NT2/D1 (cell line): ENCODE data around the gene EGFLAM.

Experiments
- YY1 ChIP-seq: IDR thresholded peaks from 2 replicates; pipeline ENCODE4 v1.6.1; 2011; ENCODE audit not compliant: insufficient read length, insufficient read depth
- ZNF274 ChIP-seq: IDR thresholded peaks from 2 replicates; pipeline ENCODE4 v1.6.1; 2011; ENCODE audit warnings: mild to moderate bottlenecking, low read depth, low read length

DNA sequence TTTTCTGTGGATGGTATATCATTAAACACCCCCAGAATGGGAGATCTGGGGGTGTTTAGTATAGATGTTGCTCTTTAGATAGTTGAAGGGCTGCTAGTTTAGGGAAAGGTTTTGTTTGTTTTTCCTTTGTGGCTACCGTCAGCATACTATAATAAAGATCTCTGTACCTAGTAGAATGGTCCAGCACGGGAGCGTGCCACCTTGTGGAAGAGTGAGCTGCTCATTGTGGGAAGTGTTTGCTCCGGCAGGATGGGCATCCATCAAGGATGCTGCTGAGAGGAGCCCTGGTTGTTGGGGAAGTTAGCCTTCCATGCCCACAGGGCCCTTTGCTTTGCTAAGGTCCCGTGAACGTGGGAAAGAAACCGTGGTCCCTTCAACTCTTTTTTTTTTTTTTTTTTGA, 185.0 kb downstream of the EGFLAM start:
- TF ChIP-seq ZNF274 (no peak), YY1 (no peak)
